NCI-H748 (cell line): Measurements from ENCODE around the gene RC3H2.

Experiments
- DNase-seq: peaks from one replicate; lab custom pipeline; 2025; ENCODE audit not compliant: unreplicated experiment; lab: John Stamatoyannopoulos, UW

The RC3H2 gene

GRCh38 chr9:122810306-122810946 is 94.7 kb downstream of the RC3H2 start:
- peak; percentile 87 for DNase-seq

GRCh38 chr9:122809261-122809660 is 95.9 kb downstream of the RC3H2 start:
- peak; percentile 95 for DNase-seq

DNA sequence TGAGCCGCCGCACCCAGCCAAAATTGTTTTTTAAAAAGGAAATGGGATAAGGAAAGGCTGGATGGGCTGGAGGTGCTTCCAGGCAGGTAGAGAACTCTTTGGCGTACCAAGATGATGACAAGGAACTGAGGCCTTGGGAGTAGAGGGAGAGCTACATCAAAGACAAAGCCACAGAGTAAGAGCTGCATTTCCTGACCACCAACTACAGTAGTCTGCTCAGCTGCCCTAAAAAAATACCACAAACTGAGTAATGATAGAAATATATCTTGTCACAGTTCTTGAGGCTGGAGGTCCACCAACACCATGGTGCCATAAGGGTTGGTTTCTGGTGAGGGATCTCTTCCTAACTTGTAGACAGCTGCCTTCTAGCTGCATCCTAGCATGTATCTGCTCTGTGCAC is 97.0 kb downstream of the RC3H2 start:
- DNase-seq: no peak

GRCh38 chr9:122807271-122807900 is 97.8 kb downstream of the RC3H2 start:
- DNase-seq: no peak

DNA sequence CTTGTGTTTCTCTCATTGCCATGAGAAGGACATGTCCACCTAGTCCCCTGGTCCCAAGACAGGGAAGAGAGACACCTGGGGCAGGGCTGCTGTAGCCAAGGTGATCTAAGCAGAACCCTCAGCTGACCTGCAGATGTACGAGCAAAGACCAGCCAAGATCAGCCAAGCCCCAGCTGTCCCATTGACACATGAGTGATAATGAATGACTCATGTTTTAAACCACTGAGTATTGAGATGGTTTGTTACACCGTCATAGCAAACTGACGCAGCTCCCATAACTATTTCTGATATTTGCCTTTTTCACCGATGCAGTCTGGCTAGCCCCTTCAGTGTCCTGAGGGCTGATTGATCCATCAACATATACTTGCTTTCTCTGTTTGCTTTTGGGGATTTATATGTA is 98.5 kb downstream of the RC3H2 start:
- DNase-seq: no peak

- DNase-seq: no peak
These were observed 104.8 kb downstream of the RC3H2 start, which contains the start of gene OR1K1 for GRCh38 chr9:122800066-122801060. OR1K1 (plus strand) TSS chr9:122800123; CDS start chr9:122800123, 0 bp downstream.

DNA sequence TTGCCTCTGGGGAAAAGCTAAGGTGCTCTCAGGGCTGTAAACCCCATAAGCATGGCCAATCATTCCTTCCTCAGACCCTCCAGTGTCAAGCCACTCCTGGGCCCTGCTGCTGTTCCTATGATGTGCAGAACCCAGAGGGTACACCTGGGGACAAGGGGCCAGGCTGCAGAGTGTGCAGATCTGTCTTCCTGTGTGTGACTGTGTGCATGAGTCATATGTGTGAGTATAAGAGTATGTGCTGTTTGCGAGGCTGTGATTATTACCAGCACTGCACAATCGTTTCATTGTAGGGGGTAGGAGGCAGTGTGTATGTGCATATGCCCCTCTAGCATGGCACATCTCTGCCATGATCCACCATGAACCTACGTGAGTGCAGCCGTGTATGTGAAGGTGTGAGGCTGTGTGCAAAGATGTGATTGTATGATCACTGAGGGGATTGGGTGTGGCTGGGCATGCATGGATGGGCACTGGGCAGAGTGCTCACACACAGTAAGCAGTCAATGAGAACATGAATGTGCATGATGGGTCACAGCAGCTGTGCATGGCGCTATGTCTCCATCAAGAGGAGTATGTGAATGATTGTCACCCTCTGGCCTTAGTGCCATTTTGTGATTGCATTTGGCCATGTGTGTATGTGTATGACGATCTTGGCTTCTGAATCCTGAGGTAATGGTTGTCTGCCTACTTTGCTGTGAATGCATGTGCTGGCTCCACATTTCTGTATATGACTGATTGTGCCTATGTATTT is 107.7 kb downstream of the RC3H2 start:
- DNase-seq: peak; percentile 40
